ENCODE measurements around the gene PRR16. TPM values are rescaled to one million over a fixed set of nuclear protein-coding genes. Genes with fewer than 3 reads are reported as not detected.

PRR16 gene
- total RNA-seq, 1 donor from 2014 or later = 2.1 TPM

DNA sequence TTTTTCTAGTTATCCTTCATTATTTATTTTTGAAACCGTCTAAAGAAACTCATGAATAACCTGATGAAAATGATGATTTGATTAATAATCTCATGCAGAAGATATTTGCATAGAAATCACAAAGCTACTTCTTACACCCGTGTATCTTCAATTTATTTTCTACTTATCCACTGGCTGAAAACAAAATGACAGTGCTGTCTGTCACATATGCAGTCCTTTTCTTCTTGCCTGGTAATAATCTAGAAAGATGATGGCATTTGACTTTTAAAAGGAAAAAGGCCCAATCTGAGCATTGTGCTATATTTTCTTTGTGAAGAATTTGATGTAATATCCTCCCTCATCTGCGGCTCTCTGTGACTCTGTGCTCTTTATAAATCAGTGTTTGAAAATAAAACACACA is 253.3 kb downstream of the PRR16 start:
- H3K9me3 Mint-ChIP-seq = no peaks in the 10 kb centered on the region
- H3K4me3 Mint-ChIP-seq = no peak overlapping the region
- H3K4me1 Mint-ChIP-seq (ENCODE audit: unreplicated experiment) = no peaks in the 10 kb centered on the region
- TF ChIP-seq, protein P1, sequence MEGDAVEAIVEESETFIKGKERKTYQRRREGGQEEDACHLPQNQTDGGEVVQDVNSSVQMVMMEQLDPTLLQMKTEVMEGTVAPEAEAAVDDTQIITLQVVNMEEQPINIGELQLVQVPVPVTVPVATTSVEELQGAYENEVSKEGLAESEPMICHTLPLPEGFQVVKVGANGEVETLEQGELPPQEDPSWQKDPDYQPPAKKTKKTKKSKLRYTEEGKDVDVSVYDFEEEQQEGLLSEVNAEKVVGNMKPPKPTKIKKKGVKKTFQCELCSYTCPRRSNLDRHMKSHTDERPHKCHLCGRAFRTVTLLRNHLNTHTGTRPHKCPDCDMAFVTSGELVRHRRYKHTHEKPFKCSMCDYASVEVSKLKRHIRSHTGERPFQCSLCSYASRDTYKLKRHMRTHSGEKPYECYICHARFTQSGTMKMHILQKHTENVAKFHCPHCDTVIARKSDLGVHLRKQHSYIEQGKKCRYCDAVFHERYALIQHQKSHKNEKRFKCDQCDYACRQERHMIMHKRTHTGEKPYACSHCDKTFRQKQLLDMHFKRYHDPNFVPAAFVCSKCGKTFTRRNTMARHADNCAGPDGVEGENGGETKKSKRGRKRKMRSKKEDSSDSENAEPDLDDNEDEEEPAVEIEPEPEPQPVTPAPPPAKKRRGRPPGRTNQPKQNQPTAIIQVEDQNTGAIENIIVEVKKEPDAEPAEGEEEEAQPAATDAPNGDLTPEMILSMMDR (conservative IDR thresholded peaks at IDR 0.05) = no peak
- no peak for DNase-seq (ENCODE audit: extremely low spot score, unreplicated experiment)
- no peaks in the 10 kb centered on the region for H3K36me3 Mint-ChIP-seq
- H3K27ac Mint-ChIP-seq = no peak overlapping the region
- H3K27me3 Mint-ChIP-seq = no peaks in the 10 kb centered on the region

- Mint-ChIP-seq H3K9me3 (no peaks in the 10 kb centered on the region), H3K36me3 (no peaks in the 10 kb centered on the region), H3K27ac (no peak overlapping the region), H3K4me1 (ENCODE audit: unreplicated experiment) (no peaks in the 10 kb centered on the region), H3K4me3 (no peak overlapping the region), H3K27me3 (no peaks in the 10 kb centered on the region)
- DNase-seq (ENCODE audit: extremely low spot score, unreplicated experiment) = no peak
- TF ChIP-seq, protein P1 (conservative IDR thresholded peaks at IDR 0.05) = no peak
Measured at GRCh38 chr5:120730214-120730613, 266.1 kb downstream of the PRR16 start.

- H3K4me1 Mint-ChIP-seq (ENCODE audit: unreplicated experiment) = no peaks in the 10 kb centered on the region
- no peaks in the 10 kb centered on the region for H3K36me3 Mint-ChIP-seq
- TF ChIP-seq, protein P1 (conservative IDR thresholded peaks at IDR 0.05) = no peak
- H3K4me3 Mint-ChIP-seq = no peak overlapping the region
- no peak overlapping the region for H3K27ac Mint-ChIP-seq
- H3K9me3 Mint-ChIP-seq = no peaks in the 10 kb centered on the region
- DNase-seq (ENCODE audit: extremely low spot score, unreplicated experiment) = no peak
- H3K27me3 Mint-ChIP-seq = no peaks in the 10 kb centered on the region
Measured at GRCh38 chr5:120734033-120734432, 269.9 kb downstream of the PRR16 start.

GRCh38 chr5:120735076-120735475 is 271.0 kb downstream of the PRR16 start:
- Mint-ChIP-seq H3K36me3 (no peaks in the 10 kb centered on the region), H3K4me1 (ENCODE audit: unreplicated experiment) (no peaks in the 10 kb centered on the region), H3K27ac (no peak overlapping the region), H3K27me3 (no peaks in the 10 kb centered on the region), H3K4me3 (no peak overlapping the region), H3K9me3 (no peaks in the 10 kb centered on the region)
- no peak for DNase-seq (ENCODE audit: extremely low spot score, unreplicated experiment)
- TF ChIP-seq, protein P1 (conservative IDR thresholded peaks at IDR 0.05) = no peak

All from type B pancreatic cell (in vitro differentiated cells).